OCI-LY7 (cell line): ENCODE measurements around the gene ACSS1.

Experiments
- EZH2phosphoT487 ChIP-seq: fragments of 200-600 bp; sonication (generic); IDR thresholded peaks from 2 replicates; pipeline ENCODE4 v1.6.1; 2018; ENCODE audit warnings: low read depth, borderline replicate concordance, mild to moderate bottlenecking, mixed run types, antibody characterized with exemption, low read length, moderate library complexity, mixed read lengths
- TF ChIP-seq, protein P1 (sequence below): fragments of 200-600 bp; sonication (generic); conservative IDR thresholded peaks from 2 replicates; pipeline ENCODE4 v1.5.1; 2014; ENCODE audit warnings: mild to moderate bottlenecking, antibody characterized with exemption, low read length, moderate library complexity, mixed read lengths

DNA sequence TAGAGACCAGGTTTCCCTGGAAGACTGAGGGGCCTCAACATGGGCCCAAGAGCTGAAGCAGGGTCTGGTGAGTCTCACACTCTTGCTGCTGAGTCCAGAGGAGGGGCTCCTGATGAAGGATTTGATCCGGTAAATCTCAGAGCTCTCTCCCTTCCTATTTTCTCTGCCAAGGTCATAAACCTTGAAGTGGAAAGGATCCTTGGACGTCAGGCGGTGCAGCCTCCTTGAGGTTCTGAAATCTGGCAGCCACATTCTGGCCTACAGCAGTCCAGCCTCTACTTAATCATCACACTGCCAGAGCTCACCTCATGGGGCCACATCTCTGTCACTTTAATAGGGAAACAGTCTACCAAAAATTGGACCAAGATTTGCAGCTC lies 24.0 kb downstream of the ACSS1 start:
- TF ChIP-seq, protein P1, sequence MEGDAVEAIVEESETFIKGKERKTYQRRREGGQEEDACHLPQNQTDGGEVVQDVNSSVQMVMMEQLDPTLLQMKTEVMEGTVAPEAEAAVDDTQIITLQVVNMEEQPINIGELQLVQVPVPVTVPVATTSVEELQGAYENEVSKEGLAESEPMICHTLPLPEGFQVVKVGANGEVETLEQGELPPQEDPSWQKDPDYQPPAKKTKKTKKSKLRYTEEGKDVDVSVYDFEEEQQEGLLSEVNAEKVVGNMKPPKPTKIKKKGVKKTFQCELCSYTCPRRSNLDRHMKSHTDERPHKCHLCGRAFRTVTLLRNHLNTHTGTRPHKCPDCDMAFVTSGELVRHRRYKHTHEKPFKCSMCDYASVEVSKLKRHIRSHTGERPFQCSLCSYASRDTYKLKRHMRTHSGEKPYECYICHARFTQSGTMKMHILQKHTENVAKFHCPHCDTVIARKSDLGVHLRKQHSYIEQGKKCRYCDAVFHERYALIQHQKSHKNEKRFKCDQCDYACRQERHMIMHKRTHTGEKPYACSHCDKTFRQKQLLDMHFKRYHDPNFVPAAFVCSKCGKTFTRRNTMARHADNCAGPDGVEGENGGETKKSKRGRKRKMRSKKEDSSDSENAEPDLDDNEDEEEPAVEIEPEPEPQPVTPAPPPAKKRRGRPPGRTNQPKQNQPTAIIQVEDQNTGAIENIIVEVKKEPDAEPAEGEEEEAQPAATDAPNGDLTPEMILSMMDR = no peak
- no peak for TF ChIP-seq EZH2phosphoT487
